GM12878 (cell line): Measurements from ENCODE around the gene GALNT15. TPM values are rescaled to one million over a fixed set of nuclear protein-coding genes. Genes with fewer than 3 reads are reported as not detected.

Experiments
- ATAC-seq: fragments of 200-7000 bp; cut with Tn5 transposase; 3 replicates; pipeline ENCODE4 v1.9.1; 2020; ENCODE audit warnings: mild to moderate bottlenecking, moderate library complexity
- BruUV-seq: library from RNA; stranded (reverse); fragments of 400-500 nt; replicated peaks from 2 replicates; lab custom pipeline; 2021; lab: Mats Ljungman, UMichigan
- CTCF ChIA-PET: fragments of 300-600 bp; sonication (Branson Sonifier 250); formaldehyde crosslinking; extraction: SDS; loops from one replicate; lab custom pipeline; 2021; ENCODE audit warnings: inconsistent platforms; lab: Yijun Ruan, JAX
- POLR2A ChIA-PET: fragments of 350-600 bp; formaldehyde crosslinking; extraction: SDS; loops from one replicate; lab custom pipeline; 2021; ENCODE audit warnings: inconsistent platforms; lab: Charles Lee
- RAD21 ChIA-PET: fragments of 300-600 bp; sonication (Branson Sonifier 250); formaldehyde crosslinking; loops from one replicate; lab custom pipeline; 2023; ENCODE audit warnings: antibody characterized with exemption; ENCODE audit not compliant: unreplicated experiment; lab: Charles Lee
- SMC1A ChIA-PET: fragments of 300-600 bp; sonication (Branson Sonifier 250); formaldehyde crosslinking; loops from one replicate; lab custom pipeline; 2023; ENCODE audit not compliant: unreplicated experiment, uncharacterized antibody; lab: Charles Lee
- DNase-seq: peaks from one replicate; pipeline ENCODE4 v3.0.0-alpha.2; 2011; ENCODE audit warnings: low read depth, low spot score
- FAIRE-seq: peaks from 3 replicates; lab custom pipeline; 2011; peaks lifted over from hg19 to GRCh38; lab: Jason Lieb, UNC
- H2AFZ ChIP-seq: 2 replicates; pipeline ENCODE4 v1.6.0; 2011; ENCODE audit warnings: low read depth, low read length, control low read depth; ENCODE audit not compliant: control insufficient read depth
- H3K27ac ChIP-seq: 2 replicates; pipeline ENCODE4 v1.5.1; 2011; ENCODE audit warnings: control low read depth; ENCODE audit not compliant: control insufficient read depth, insufficient read depth
- H3K27me3 ChIP-seq, 2 experiments: replicated peaks in 1 of 2; 2 replicates each; pipeline versions ENCODE4 v1.6.0 to v1.6.1; 2011; ENCODE audit warnings: low read length in 1 of 2; ENCODE audit not compliant: control insufficient read depth in 2 of 2, insufficient read depth in 2 of 2
- H3K36me3 ChIP-seq, 2 experiments: 2 replicates each; pipeline ENCODE4 v1.5.1; 2011; ENCODE audit warnings: low read length in 1 of 2; ENCODE audit not compliant: control insufficient read depth in 2 of 2, insufficient read depth in 2 of 2
- H3K4me1 ChIP-seq: 2 replicates; pipeline ENCODE4 v1.6.1; 2011; ENCODE audit warnings: mild to moderate bottlenecking, low read length, moderate library complexity, mixed read lengths; ENCODE audit not compliant: control insufficient read depth, insufficient read depth
- H3K4me2 ChIP-seq: 2 replicates; pipeline ENCODE4 v1.6.0; 2011; ENCODE audit warnings: control low read depth; ENCODE audit not compliant: control insufficient read depth, insufficient read depth
- H3K4me3 ChIP-seq: fragments of 200-600 bp; sonication (generic); 2 replicates; pipeline ENCODE4 v1.5.1; 2016
- H3K79me2 ChIP-seq: 2 replicates; pipeline ENCODE4 v1.6.0; 2011; ENCODE audit warnings: low read length; ENCODE audit not compliant: control insufficient read depth, insufficient read depth
- H3K9ac ChIP-seq: 2 replicates; pipeline ENCODE4 v1.8.0; 2011; ENCODE audit warnings: low read length, control low read depth, mixed read lengths; ENCODE audit not compliant: control insufficient read depth, insufficient read depth
- H3K9me3 ChIP-seq: replicated peaks from 3 replicates; pipeline ENCODE4 v1.5.1; 2011; ENCODE audit warnings: mild to moderate bottlenecking, low read length; ENCODE audit not compliant: control insufficient read depth, insufficient read depth
- H4K20me1 ChIP-seq: 2 replicates; pipeline ENCODE4 v1.6.0; 2011; ENCODE audit not compliant: control insufficient read depth, insufficient read depth
- ASH2L ChIP-seq: fragments of 300-600, 200-600 bp; sonication (generic); IDR thresholded peaks from 2 replicates; pipeline ENCODE4 v1.6.1; 2017; ENCODE audit warnings: low read depth, mild to moderate bottlenecking, borderline replicate concordance
- BACH1 ChIP-seq: fragments of 450-650 bp; IDR thresholded peaks from 2 replicates; pipeline ENCODE4 v1.6.1; 2017; ENCODE audit warnings: mild to moderate bottlenecking, borderline replicate concordance
- BMI1 ChIP-seq: fragments of 450-650 bp; IDR thresholded peaks from 2 replicates; pipeline ENCODE4 v1.6.1; 2016; ENCODE audit warnings: mild to moderate bottlenecking, moderate library complexity, borderline replicate concordance
- CEBPB ChIP-seq, 2 experiments: fragments of 150-350 bp in 1 of 2; IDR thresholded peaks; 2 replicates each; pipeline ENCODE4 v1.6.1; 2012 to 2014; ENCODE audit warnings: low read depth in 2 of 2, low read length in 2 of 2, borderline replicate concordance in 1 of 2, inconsistent platforms in 1 of 2
- DPF2 ChIP-seq: fragments of 450-650 bp; IDR thresholded peaks from 2 replicates; pipeline ENCODE4 v1.6.1; 2017; ENCODE audit warnings: mild to moderate bottlenecking
- ETV6 ChIP-seq, 2 experiments: fragments of 450-650 bp in 1 of 2; IDR thresholded peaks in 1 of 2; conservative IDR thresholded peaks in 1 of 2; 2 replicates each; pipeline ENCODE4 v1.6.1; 2014; ENCODE audit warnings: antibody characterized with exemption in 1 of 2, borderline replicate concordance in 1 of 2, low read depth in 1 of 2, mild to moderate bottlenecking in 1 of 2, moderate library complexity in 1 of 2
- IKZF1 ChIP-seq: fragments of 450-650 bp; conservative IDR thresholded peaks from 2 replicates; pipeline ENCODE4 v1.6.1; 2017; ENCODE audit warnings: antibody characterized with exemption, mild to moderate bottlenecking
- MTA3 ChIP-seq: IDR thresholded peaks from 2 replicates; pipeline ENCODE4 v1.6.1; 2012; ENCODE audit warnings: low read length, inconsistent platforms, borderline replicate concordance
- POLR2AphosphoS2 ChIP-seq: IDR thresholded peaks from 2 replicates; pipeline ENCODE4 v1.6.1; 2011; ENCODE audit warnings: low read depth, mild to moderate bottlenecking, low read length, improper control_type of control experiment, moderate library complexity
- RBBP5 ChIP-seq: fragments of 200-600 bp; sonication (generic); conservative IDR thresholded peaks from 2 replicates; pipeline ENCODE4 v1.6.1; 2016
- RUNX3 ChIP-seq: IDR thresholded peaks from 2 replicates; pipeline ENCODE4 v1.6.1; 2012; ENCODE audit warnings: low read length, inconsistent platforms
- STAT1 ChIP-seq: fragments of 450-650 bp; conservative IDR thresholded peaks from 2 replicates; pipeline ENCODE4 v1.6.1; 2014; ENCODE audit warnings: antibody characterized with exemption, mild to moderate bottlenecking
- TARDBP ChIP-seq: IDR thresholded peaks from 2 replicates; pipeline ENCODE4 v1.6.1; 2016; ENCODE audit warnings: borderline replicate concordance
- USF2 ChIP-seq: IDR thresholded peaks from 2 replicates; pipeline ENCODE4 v1.6.1; 2011; ENCODE audit warnings: low read depth, low read length, improper control_type of control experiment, borderline replicate concordance
- ZBED1 ChIP-seq: IDR thresholded peaks from 2 replicates; pipeline ENCODE4 v1.6.1; 2016; ENCODE audit warnings: borderline replicate concordance
- ZNF217 ChIP-seq: fragments of 450-650 bp; IDR thresholded peaks from 2 replicates; pipeline ENCODE4 v1.6.1; 2017; ENCODE audit warnings: antibody characterized with exemption, mild to moderate bottlenecking
- ZNF274 ChIP-seq: IDR thresholded peaks from one replicate; pipeline ENCODE4 v1.8.0; 2011; ENCODE audit not compliant: insufficient read length, insufficient read depth
- ZNF622 ChIP-seq: fragments of 450-650 bp; IDR thresholded peaks from 2 replicates; pipeline ENCODE4 v1.6.1; 2017; ENCODE audit warnings: mild to moderate bottlenecking, inconsistent platforms
- WGBS: methylation state at CpG from one replicate; pipeline ENCODE4 v1.1.6; 2016; ENCODE audit warnings: low lambda C conversion rate; ENCODE audit not compliant: insufficient replicate concordance, insufficient coverage; ENCODE audit errors: missing lambda C conversion rate; 5-methylcytosine and 5-hydroxymethylcytosine counted together
- in situ Hi-C: fragments of 300-500 bp; cut with MboI; formaldehyde crosslinking; loops from 9 replicates; pipeline ENCODE4 v1.14.3; 2018; ENCODE audit warnings: mixed read lengths
- intact Hi-C: fragments of 100-400 bp; cut with micrococcal nuclease; formaldehyde crosslinking; loops from one replicate; pipeline ENCODE4 v1.14.2; 2022; ENCODE audit not compliant: unreplicated experiment
- polyA plus RNA-seq, 11 experiments: library from polyadenylated mRNA; depleted of rRNA in 4 of 11; unstranded in 6 of 11; stranded (reverse) in 5 of 11; fragments of >200 nt; fragmentation: Nextera tagmentation in 4 of 11; fragmentation: Illumina TruSeq in 1 of 11; extraction: Ambion mirVana in 4 of 11; extraction: Trizol in 1 of 11; gene quantifications; 1 replicate in 1 of 11; 2 replicates in 10 of 11; pipeline versions ENCODE4 v1.2.1 to v1.2.3, GENCODE V29; 2011 to 2016; ENCODE audit warnings: inconsistent platforms in 2 of 11, missing spikeins in 2 of 11, low read depth in 1 of 11
- total RNA-seq, 4 experiments: library from RNA; depleted of rRNA in 3 of 4; stranded (reverse); fragments of >200 nt in 3 of 4; fragmentation: Illumina TruSeq in 1 of 4; extraction: Trizol in 1 of 4; gene quantifications; 2 replicates each; pipeline versions ENCODE4 v1.2.1 to v1.2.3, GENCODE V29; 2013 to 2021

GALNT15 gene
- total and polyA plus RNA-seq, 10 of the 15 experiments (the other 5 are each of a cell fraction or from before 2014, with no cell fraction given): 0.03 to 0.05 TPM; not detected in 8

- no peaks in the 10 kb centered on the region; the same call in 2 of the 3 replicates for H3K9me3 ChIP-seq
- in situ Hi-C loops: no loop called here
- H2AFZ ChIP-seq: no peak overlapping the region
- no peak overlapping the region for H3K4me3 ChIP-seq
- DNase-seq: no peak
- CTCF ChIA-PET: interaction anchor here (1.4 kb wide), 1 partner anchor 87 kb away, joined by 3 read pairs; no protein-coding TSS in a partner anchor
- 46% methylated on average over 2 of the region's 2 CpGs for WGBS
- H3K27me3 ChIP-seq: no peaks in the 10 kb centered on the region
- no peak overlapping the region for H3K4me2 ChIP-seq
- no peaks in the 10 kb centered on the region for H4K20me1 ChIP-seq
- no peak for ATAC-seq
- H3K9ac ChIP-seq: no peak overlapping the region
- no TSS peak for BruUV-seq
- intact Hi-C loops: no loop called here
- no peak overlapping the region for H3K27ac ChIP-seq
- H3K4me1 ChIP-seq: no peaks in the 10 kb centered on the region
- no peaks in the 10 kb centered on the region for H3K79me2 ChIP-seq
- TF ChIP-seq POLR2AphosphoS2 (no peak), ASH2L (no peak), ZBED1 (no peak), MTA3 (no peak), ZNF217 (no peak), ZNF622 (no peak), RBBP5 (no peak), CEBPB (IDR thresholded peaks at IDR 0.05; ENCODE audit: borderline replicate concordance in 1 of 2, low read depth in 2 of 2, low read length in 2 of 2) (no peak), STAT1 (no peak), BACH1 (no peak), ZNF274 (no peak), ETV6 (conservative IDR thresholded peaks at IDR 0.05 in 1 of 2, IDR thresholded peaks at IDR 0.05 in 1 of 2; ENCODE audit: borderline replicate concordance in 1 of 2, low read depth in 1 of 2) (no peak), BMI1 (no peak), TARDBP (no peak), USF2 (no peak), DPF2 (no peak), IKZF1 (no peak), RUNX3 (no peak)
- TF ChIP-seq, all 136 proteins: peak for 0
- no peaks in the 10 kb centered on the region for H3K36me3 ChIP-seq
- SMC1A ChIA-PET: no interaction called here
- POLR2A ChIA-PET: interaction anchor here (0.6 kb wide), 1 partner anchor 1800 kb away, joined by 4 read pairs; no protein-coding TSS in a partner anchor
- RAD21 ChIA-PET: no interaction called here
- no peak for FAIRE-seq
Measured at GRCh38 chr3:16136055-16136454, 38.4 kb upstream of the GALNT15 start.
